ENCODE measurements around the gene APOBEC3B.
"Not testable (repeated sequence)": the region's sequence is repeated elsewhere in the genome, so short reads cannot be mapped to it uniquely, and the experiment has no call there.

Gene APOBEC3B

GRCh38 chr22:39039306-39040126 is 57.4 kb downstream of the APOBEC3B start:
- peak overlapping the region; percentile 76 to 96 (median 92) for H3K4me2 ChIP-seq
- no peaks in the 10 kb centered on the region for H3K27me3 ChIP-seq
- H3K4me3 ChIP-seq, result peak overlapping the region in 8 of 10 experiments; percentile 68 to 80 (median 74); a peak in 15 of 20 replicates
- H3K27ac ChIP-seq, result peak overlapping the region in 9 of 11 experiments; percentile 17 to 82 (median 62); a peak in 14 of 22 replicates
- H3K9me3 ChIP-seq (replicated peaks in 1 of 11), result no peaks in the 10 kb centered on the region
- H4K20me1 ChIP-seq, result no peaks in the 10 kb centered on the region
- H3K9ac ChIP-seq, result peak overlapping the region in 8 of 11 experiments; percentile 54 to 83 (median 81); a peak in 11 of 22 replicates
- no peak for TF ChIP-seq Cebpa-rat (IDR thresholded peaks at IDR 0.05)
- H3K4me1 ChIP-seq, result peaks cover 25 to 38% (median 28%) of the 10 kb centered on the region in 10 experiments
- peaks cover 0 to 9% (median 6%) of the 10 kb centered on the region in 11 experiments; a peak in 8 of 22 replicates for H3K36me3 ChIP-seq

- H3K27me3 ChIP-seq; H3K9me3 ChIP-seq (replicated peaks in 1 of 11); H4K20me1 ChIP-seq: not testable (repeated sequence)
- peaks cover 0 to 11% (median 6%) of the 10 kb centered on the region in 11 experiments; a peak in 9 of 22 replicates for H3K36me3 ChIP-seq
- H3K9ac ChIP-seq, result peak overlapping the region in 10 of 11 experiments; percentile 54 to 83 (median 81); a peak in 12 of 22 replicates
- H3K4me2 ChIP-seq, result peak overlapping the region; percentile 76 to 96 (median 92)
- peak overlapping the region; percentile 57 to 80 (median 72); a peak in 18 of 20 replicates for H3K4me3 ChIP-seq
- H3K4me1 ChIP-seq, result peaks cover 26 to 41% (median 29%) of the 10 kb centered on the region in 10 experiments
- peak overlapping the region in 10 of 11 experiments; percentile 17 to 82 (median 68); a peak in 15 of 22 replicates for H3K27ac ChIP-seq
Observed at GRCh38 chr22:39040155-39040537, 58.0 kb downstream of the APOBEC3B start.

- Histone ChIP-seq H3K36me3 (peaks cover 0 to 16% (median 7%) of the 10 kb centered on the region in 11 experiments; a peak in 12 of 22 replicates), H3K27ac (peak within 1 kb of the TSS; percentile 50 to 82 (median 76); a peak in 21 of 22 replicates), H3K4me1 (peaks cover 26 to 46% (median 32%) of the 10 kb centered on the region in 10 experiments), H3K9ac (peak within 1 kb of the TSS; percentile 74 to 83 (median 81)), H3K4me2 (peak within 1 kb of the TSS; percentile 88 to 96 (median 92)), H3K4me3 (peak within 1 kb of the TSS; percentile 57 to 80 (median 72))
- not testable (repeated sequence) for H4K20me1 ChIP-seq; H3K27me3 ChIP-seq; H3K9me3 ChIP-seq (replicated peaks in 1 of 11)
Observed at GRCh38 chr22:39040538-39041296, 58.6 kb downstream of the APOBEC3B start, which contains the start of gene APOBEC3F. Gene APOBEC3F, plus strand, starts transcription at chr22:39040864. Its CDS starts 97 bp downstream, at chr22:39040961.

GRCh38 chr22:39041908-39042307 is 59.8 kb downstream of the APOBEC3B start:
- peak overlapping the region; percentile 88 to 96 (median 92) for H3K4me2 ChIP-seq
- H3K27ac ChIP-seq, result peak overlapping the region in 6 of 11 experiments; percentile 62 to 82 (median 78); a peak in 7 of 22 replicates
- H3K9me3 ChIP-seq (replicated peaks in 1 of 11), result no peaks in the 10 kb centered on the region
- H4K20me1 ChIP-seq, result peaks cover 0 to 13% (median 0%) of the 10 kb centered on the region in 11 experiments; a peak in 2 of 22 replicates
- peak overlapping the region; percentile 74 to 83 (median 81); a peak in 19 of 22 replicates for H3K9ac ChIP-seq
- H3K4me1 ChIP-seq, result peaks cover 26 to 46% (median 32%) of the 10 kb centered on the region in 10 experiments
- no peaks in the 10 kb centered on the region for H3K27me3 ChIP-seq
- TF ChIP-seq Cebpa-rat (IDR thresholded peaks at IDR 0.05), result no peak
- peak overlapping the region; percentile 57 to 80 (median 72) for H3K4me3 ChIP-seq
- H3K36me3 ChIP-seq, result peaks cover 0 to 22% (median 8%) of the 10 kb centered on the region in 11 experiments; a peak in 12 of 22 replicates

Measured in BLaER1 treated with 17β-estradiol and CSF1 and Interleukin-3, amounts not matched to agents 10 nM and 100 nM (cell line).